Measurements from ENCODE around the gene C2CD4B.

- TF ChIP-seq CTCF (conservative IDR thresholded peaks at IDR 0.05; ENCODE audit: low read depth, low read length) (no peak), EZH2phosphoT487 (IDR thresholded peaks at IDR 0.05; ENCODE audit: borderline replicate concordance, low read length) (no peak), EZH2 (IDR thresholded peaks at IDR 0.05; ENCODE audit: low read length, unreplicated experiment) (no peak)
Observed at GRCh38 chr15:62188744-62189143, 23.7 kb upstream of the C2CD4B start.

All from PC-3 (cell line).